Effector memory CD4-positive, alpha-beta T cell (primary cell): ENCODE results near the gene IRF1.

ENCODE experiments used
- DNase-seq, 3 donors: peaks; one replicate each; pipeline ENCODE4 v3.0.0-alpha.2; 2020
- H3K27ac ChIP-seq: 2 replicates; pipeline ENCODE4 v1.7.0; 2013; ENCODE audit warnings: mild to moderate bottlenecking, low read length, moderate library complexity; ENCODE audit not compliant: insufficient read depth, poor library complexity, severe bottlenecking
- H3K27me3 ChIP-seq: replicated peaks from 2 replicates; pipeline ENCODE4 v1.7.0; 2013; ENCODE audit warnings: mild to moderate bottlenecking, low read length; ENCODE audit not compliant: insufficient read depth, control insufficient read depth, poor library complexity, severe bottlenecking
- H3K36me3 ChIP-seq: 2 replicates; pipeline ENCODE4 v1.7.0; 2013; ENCODE audit warnings: mild to moderate bottlenecking, low read length, moderate library complexity; ENCODE audit not compliant: control insufficient read depth, insufficient read depth
- H3K4me1 ChIP-seq: 2 replicates; pipeline ENCODE4 v1.7.0; 2013; ENCODE audit warnings: low read length, mild to moderate bottlenecking; ENCODE audit not compliant: control insufficient read depth, insufficient read depth, poor library complexity, severe bottlenecking
- H3K4me3 ChIP-seq: 2 replicates; pipeline ENCODE4 v1.7.0; 2013; ENCODE audit warnings: low read length, low read depth, mild to moderate bottlenecking; ENCODE audit not compliant: insufficient read depth, poor library complexity, severe bottlenecking
- H3K9me3 ChIP-seq: 2 replicates; pipeline ENCODE4 v1.7.0; 2013; ENCODE audit warnings: mild to moderate bottlenecking, low read length, moderate library complexity; ENCODE audit not compliant: control insufficient read depth

IRF1 gene

GRCh38 chr5:132431632-132432031, 58.9 kb downstream of the IRF1 start:
- peak overlapping the region; percentile 80 for H3K27ac ChIP-seq
- H3K9me3 ChIP-seq: no peaks in the 10 kb centered on the region
- no peak for DNase-seq
- no peaks in the 10 kb centered on the region for H3K27me3 ChIP-seq
- H3K4me3 ChIP-seq: no peak overlapping the region
- H3K4me1 ChIP-seq: peaks cover 85% of the 10 kb centered on the region
- H3K36me3 ChIP-seq: no peaks in the 10 kb centered on the region
